Smooth muscle cell (in vitro differentiated cells): ENCODE measurements around the gene SLC50A1. TPM values are rescaled to one million over a fixed set of nuclear protein-coding genes. Genes with fewer than 3 reads are reported as not detected.

Source experiments
- DNase-seq: peaks from one replicate; lab custom pipeline; 2025; ENCODE audit not compliant: unreplicated experiment; lab: John Stamatoyannopoulos, UW
- H2AFZ ChIP-seq: fragments of 200-600 bp; sonication (generic); 2 replicates; pipeline ENCODE4 v1.6.0; 2016; ENCODE audit warnings: antibody characterized with exemption, low read depth, mild to moderate bottlenecking
- H3F3A ChIP-seq: fragments of 200-600 bp; sonication (generic); 2 replicates; pipeline ENCODE4 v1.6.0; 2017; ENCODE audit warnings: antibody characterized with exemption, low read depth
- H3K27ac ChIP-seq: fragments of 200-600 bp; sonication (generic); 2 replicates; pipeline ENCODE4 v1.5.1; 2016; ENCODE audit warnings: low read depth, mild to moderate bottlenecking
- H3K27me3 ChIP-seq: fragments of 200-600 bp; sonication (generic); 2 replicates; pipeline ENCODE4 v1.6.1; 2016; ENCODE audit warnings: low read depth, mild to moderate bottlenecking
- H3K36me3 ChIP-seq: fragments of 200-600 bp; sonication (generic); 2 replicates; pipeline ENCODE4 v1.5.1; 2016; ENCODE audit warnings: low read depth
- H3K4me1 ChIP-seq: fragments of 200-600 bp; sonication (generic); 2 replicates; pipeline ENCODE4 v1.5.1; 2016; ENCODE audit warnings: low read depth
- H3K4me2 ChIP-seq: fragments of 200-600 bp; sonication (generic); 2 replicates; pipeline ENCODE4 v1.6.0; 2016; ENCODE audit warnings: mild to moderate bottlenecking
- H3K4me3 ChIP-seq: fragments of 200-600 bp; sonication (generic); 2 replicates; pipeline ENCODE4 v1.5.1; 2016; ENCODE audit warnings: mild to moderate bottlenecking
- H3K79me2 ChIP-seq: fragments of 200-600 bp; sonication (generic); 2 replicates; pipeline ENCODE4 v1.6.0; 2016; ENCODE audit warnings: low read depth, mild to moderate bottlenecking
- H3K9ac ChIP-seq: fragments of 200-600 bp; sonication (generic); 2 replicates; pipeline ENCODE4 v1.6.0; 2016; ENCODE audit warnings: low read depth
- H3K9me3 ChIP-seq: fragments of 200-600 bp; sonication (generic); replicated peaks from 2 replicates; pipeline ENCODE4 v1.5.1; 2016; ENCODE audit warnings: low read depth
- H4K20me1 ChIP-seq: fragments of 200-600 bp; sonication (generic); 2 replicates; pipeline ENCODE4 v1.6.0; 2016; ENCODE audit warnings: low read depth
- CTCF ChIP-seq: fragments of 200-600 bp; sonication (generic); IDR thresholded peaks from 2 replicates; pipeline ENCODE4 v1.5.1; 2017; ENCODE audit warnings: borderline replicate concordance, mild to moderate bottlenecking, antibody characterized with exemption; ENCODE audit not compliant: insufficient read depth, poor library complexity, severe bottlenecking
- WGBS: methylation state at CpG from one replicate; pipeline ENCODE4 v1.1.7; 2016; ENCODE audit warnings: low lambda C conversion rate; 5-methylcytosine and 5-hydroxymethylcytosine counted together
- polyA plus RNA-seq: library from polyadenylated mRNA; unstranded; fragments of >200 nt; fragmentation: Nextera tagmentation; extraction: Ambion mirVana; gene quantifications from 2 replicates; pipeline ENCODE4 v1.2.1, GENCODE V29; 2016
- total RNA-seq: library from RNA; depleted of rRNA; stranded (reverse); fragments of >200 nt; gene quantifications from 2 replicates; pipeline ENCODE4 v1.2.3, GENCODE V29; 2014

The SLC50A1 gene
- total and polyA plus RNA-seq, 2 experiments from 2014 or later, result 44.7 to 98.0 TPM

GRCh38 chr1:155107309-155108264, 28.1 kb upstream of the SLC50A1 start:
- TF ChIP-seq CTCF, result no peak
- H3K4me3 ChIP-seq, result no peak overlapping the region
- no peaks in the 10 kb centered on the region for H4K20me1 ChIP-seq
- H3K79me2 ChIP-seq, result no peaks in the 10 kb centered on the region
- H3K9me3 ChIP-seq, result no peaks in the 10 kb centered on the region
- no peak for DNase-seq
- no peaks in the 10 kb centered on the region for H3K36me3 ChIP-seq
- no peak overlapping the region for H3K27ac ChIP-seq
- no peaks in the 10 kb centered on the region for H3K27me3 ChIP-seq
- no peak overlapping the region for H3K4me2 ChIP-seq
- no peak overlapping the region for H3K9ac ChIP-seq
- 81% methylated on average over 12 of the region's 12 CpGs for WGBS
- H3K4me1 ChIP-seq, result no peaks in the 10 kb centered on the region
- H2AFZ ChIP-seq, result no peak overlapping the region
- no peaks in the 10 kb centered on the region for H3F3A ChIP-seq

- no peak overlapping the region for H2AFZ ChIP-seq
- H3K9ac ChIP-seq, result no peak overlapping the region
- no peaks in the 10 kb centered on the region for H4K20me1 ChIP-seq
- TF ChIP-seq CTCF, result no peak
- H3F3A ChIP-seq, result no peaks in the 10 kb centered on the region
- no peaks in the 10 kb centered on the region for H3K79me2 ChIP-seq
- H3K27ac ChIP-seq, result no peak overlapping the region
- no peak for DNase-seq
- no peaks in the 10 kb centered on the region for H3K36me3 ChIP-seq
- H3K4me1 ChIP-seq, result no peaks in the 10 kb centered on the region
- 81% methylated on average over 5 of the region's 5 CpGs for WGBS
- H3K9me3 ChIP-seq, result no peaks in the 10 kb centered on the region
- H3K4me3 ChIP-seq, result no peak overlapping the region
- no peaks in the 10 kb centered on the region for H3K27me3 ChIP-seq
- H3K4me2 ChIP-seq, result no peak overlapping the region
Observed at GRCh38 chr1:155108296-155108695, 27.4 kb upstream of the SLC50A1 start.

- no peak overlapping the region for H3K4me3 ChIP-seq
Observed at GRCh38 chr1:155110381-155110780, 25.3 kb upstream of the SLC50A1 start.

More at GRCh38 chr1:155110381-155110780, 25.3 kb upstream of the SLC50A1 start:
- no peak overlapping the region for H3K27ac ChIP-seq
- H3K79me2 ChIP-seq, result no peaks in the 10 kb centered on the region
- H3K27me3 ChIP-seq, result no peaks in the 10 kb centered on the region
- H3K4me1 ChIP-seq, result no peaks in the 10 kb centered on the region
- no peaks in the 10 kb centered on the region for H3K36me3 ChIP-seq
- H3K9me3 ChIP-seq, result no peaks in the 10 kb centered on the region
- no peak overlapping the region for H3K9ac ChIP-seq
- H2AFZ ChIP-seq, result no peak overlapping the region
- no peak for DNase-seq
- WGBS, result 79% methylated on average over 8 of the region's 8 CpGs
- no peaks in the 10 kb centered on the region for H4K20me1 ChIP-seq
- H3F3A ChIP-seq, result no peaks in the 10 kb centered on the region
- no peak overlapping the region for H3K4me2 ChIP-seq
- TF ChIP-seq CTCF, result no peak
